Astrocyte (in vitro differentiated cells and primary cell): ENCODE results near the gene LRG1. TPM values are rescaled to one million over a fixed set of nuclear protein-coding genes. Genes with fewer than 3 reads are reported as not detected.

Source experiments
- DNase-seq: peaks from one replicate; pipeline ENCODE4 v3.0.0-alpha.2; 2010; ENCODE audit warnings: low read depth
- FAIRE-seq: peaks from 2 replicates; lab custom pipeline; 2011; peaks lifted over from hg19 to GRCh38; lab: Jason Lieb, UNC
- H2AFZ ChIP-seq: 2 replicates; pipeline ENCODE4 v1.6.0; 2012; ENCODE audit warnings: low read depth, low read length, inconsistent platforms
- H3K27ac ChIP-seq: 2 replicates; pipeline ENCODE4 v1.5.1; 2011; ENCODE audit warnings: low read depth, low read length, inconsistent platforms
- H3K27me3 ChIP-seq: 2 replicates; pipeline ENCODE4 v1.6.0; 2011; ENCODE audit warnings: low read length, inconsistent platforms; ENCODE audit not compliant: insufficient read depth
- H3K36me3 ChIP-seq: 2 replicates; pipeline ENCODE4 v1.5.1; 2011; ENCODE audit warnings: low read length, inconsistent platforms; ENCODE audit not compliant: insufficient read depth
- H3K4me1 ChIP-seq: 2 replicates; pipeline ENCODE4 v1.5.1; 2011; ENCODE audit warnings: low read length, inconsistent platforms; ENCODE audit not compliant: insufficient read depth
- H3K4me2 ChIP-seq: 2 replicates; pipeline ENCODE4 v1.6.0; 2012; ENCODE audit warnings: low read length, inconsistent platforms
- H3K4me3 ChIP-seq: 2 replicates; pipeline ENCODE4 v1.5.1; 2011; ENCODE audit warnings: low read depth, mild to moderate bottlenecking, low read length, inconsistent platforms; ENCODE audit not compliant: insufficient read depth
- H3K79me2 ChIP-seq: 2 replicates; pipeline ENCODE4 v1.6.0; 2012; ENCODE audit warnings: mild to moderate bottlenecking, low read length, inconsistent platforms; ENCODE audit not compliant: insufficient read depth
- H3K9ac ChIP-seq: 2 replicates; pipeline ENCODE4 v1.6.0; 2012; ENCODE audit warnings: mild to moderate bottlenecking, low read length, inconsistent platforms
- H3K9me3 ChIP-seq: 2 replicates; pipeline ENCODE4 v1.5.1; 2012; ENCODE audit warnings: low read depth, mild to moderate bottlenecking, low read length, inconsistent platforms; ENCODE audit not compliant: insufficient read depth
- H4K20me1 ChIP-seq: 2 replicates; pipeline ENCODE4 v1.6.0; 2012; ENCODE audit warnings: low read length, inconsistent platforms; ENCODE audit not compliant: insufficient read depth
- H3K27ac Mint-ChIP-seq: one replicate; pipeline ENCODE4 v1.8.0; 2021; ENCODE audit warnings: mild to moderate bottlenecking, mixed read lengths; ENCODE audit not compliant: unreplicated experiment
- H3K27me3 Mint-ChIP-seq: one replicate; pipeline ENCODE4 v1.8.0; 2021; ENCODE audit warnings: low read depth, mixed read lengths; ENCODE audit not compliant: unreplicated experiment
- H3K36me3 Mint-ChIP-seq: one replicate; pipeline ENCODE4 v1.8.0; 2021; ENCODE audit warnings: low read depth, mixed read lengths; ENCODE audit not compliant: unreplicated experiment
- H3K4me1 Mint-ChIP-seq: one replicate; pipeline ENCODE4 v1.8.0; 2021; ENCODE audit warnings: low read depth, mixed read lengths; ENCODE audit not compliant: unreplicated experiment
- H3K4me3 Mint-ChIP-seq: one replicate; pipeline ENCODE4 v1.8.0; 2021; ENCODE audit warnings: mild to moderate bottlenecking, moderate library complexity, mixed read lengths; ENCODE audit not compliant: unreplicated experiment
- H3K9me3 Mint-ChIP-seq: one replicate; pipeline ENCODE4 v1.8.0; 2021; ENCODE audit warnings: mild to moderate bottlenecking, mixed read lengths; ENCODE audit not compliant: unreplicated experiment
- CTCF ChIP-seq: IDR thresholded peaks from 2 replicates; pipeline ENCODE4 v1.5.1; 2011; ENCODE audit warnings: low read depth, mild to moderate bottlenecking, inconsistent platforms, low read length, moderate library complexity; ENCODE audit not compliant: insufficient read depth
- EZH2 ChIP-seq: IDR thresholded peaks from 2 replicates; pipeline ENCODE4 v1.6.1; 2012; ENCODE audit warnings: mild to moderate bottlenecking, low read length, inconsistent platforms; ENCODE audit not compliant: insufficient read depth
- total RNA-seq: library from RNA; stranded (reverse); gene quantifications from 2 replicates; pipeline ENCODE4 v1.2.1, GENCODE V29; 2021

The LRG1 gene
- total RNA-seq, 1 donor from 2014 or later: 0.14 TPM

GRCh38 chr19:4493104-4493928 is 46.5 kb downstream of the LRG1 start:
- H3K9me3 ChIP-seq: no peaks in the 10 kb centered on the region
- no peaks in the 10 kb centered on the region for H3K27me3 Mint-ChIP-seq
- peaks cover 16% of the 10 kb centered on the region for H4K20me1 ChIP-seq
- H3K4me1 Mint-ChIP-seq: no peaks in the 10 kb centered on the region
- no peak overlapping the region for H3K27ac Mint-ChIP-seq
- H3K79me2 ChIP-seq: peaks cover 8% of the 10 kb centered on the region
- no peak overlapping the region for H3K4me2 ChIP-seq
- H3K27me3 ChIP-seq: no peaks in the 10 kb centered on the region
- peak overlapping the region; percentile 20 for H3K9ac ChIP-seq
- no peak overlapping the region for H3K27ac ChIP-seq
- DNase-seq: no peak
- TF ChIP-seq CTCF: no peak
- TF ChIP-seq EZH2: no peak
- no peaks in the 10 kb centered on the region for H3K4me1 ChIP-seq
- H3K36me3 Mint-ChIP-seq: peaks cover 5% of the 10 kb centered on the region
- H3K4me3 ChIP-seq: no peak overlapping the region
- peaks cover 13% of the 10 kb centered on the region for H3K36me3 ChIP-seq
- no peak for FAIRE-seq
- no peak overlapping the region for H3K4me3 Mint-ChIP-seq
- H3K9me3 Mint-ChIP-seq: no peaks in the 10 kb centered on the region
- H2AFZ ChIP-seq: no peak overlapping the region

GRCh38 chr19:4492337-4493103 is 47.3 kb downstream of the LRG1 start:
- FAIRE-seq: peak; percentile 85
- peaks cover 13% of the 10 kb centered on the region for H3K36me3 ChIP-seq

More at GRCh38 chr19:4492337-4493103, 47.3 kb downstream of the LRG1 start:
- TF ChIP-seq EZH2 (no peak), CTCF (no peak)
- H3K4me1 ChIP-seq: no peaks in the 10 kb centered on the region
- H3K27me3 Mint-ChIP-seq: no peaks in the 10 kb centered on the region
- no peak overlapping the region for H3K27ac Mint-ChIP-seq
- H3K4me1 Mint-ChIP-seq: no peaks in the 10 kb centered on the region
- no peak overlapping the region for H3K4me3 Mint-ChIP-seq
- H3K9me3 Mint-ChIP-seq: no peaks in the 10 kb centered on the region
- H3K4me3 ChIP-seq: no peak overlapping the region
- no peak overlapping the region for H3K27ac ChIP-seq
- H3K36me3 Mint-ChIP-seq: peaks cover 5% of the 10 kb centered on the region
- H2AFZ ChIP-seq: no peak overlapping the region
- no peaks in the 10 kb centered on the region for H3K9me3 ChIP-seq
- H3K79me2 ChIP-seq: peaks cover 8% of the 10 kb centered on the region
- no peak for DNase-seq
- H3K9ac ChIP-seq: peak overlapping the region; percentile 20
- H3K4me2 ChIP-seq: no peak overlapping the region
- peaks cover 16% of the 10 kb centered on the region for H4K20me1 ChIP-seq
- no peaks in the 10 kb centered on the region for H3K27me3 ChIP-seq
